ENCODE data around the gene AVPR2. TPM values are rescaled to one million over a fixed set of nuclear protein-coding genes. Genes with fewer than 3 reads are reported as not detected.

Gene AVPR2
- total RNA-seq, 2 donors from 2014 or later, result not detected

- no peaks in the 10 kb centered on the region for H3K9me3 ChIP-seq
- H3K4me3 ChIP-seq, result no peak overlapping the region
- no peak overlapping the region for H3K27ac ChIP-seq
- no peaks in the 10 kb centered on the region for H3K36me3 ChIP-seq
- TF ChIP-seq CTCF (IDR thresholded peaks at IDR 0.05), result no peak
- H3K27me3 ChIP-seq (replicated peaks; ENCODE audit: insufficient read depth), result no peaks in the 10 kb centered on the region
- H3K4me1 ChIP-seq (ENCODE audit: control insufficient read depth in 1 of 2, low read depth in 2 of 2), result no peaks in the 10 kb centered on the region
- ATAC-seq (ENCODE audit: insufficient number of reproducible peaks, low FRiP score, low read depth) (no peak), DNase-seq (ENCODE audit: low spot score) (no peak)
Measured at GRCh38 chrX:153869473-153870287, 34.8 kb upstream of the AVPR2 start.

GRCh38 chrX:153870288-153870690 lies 34.2 kb upstream of the AVPR2 start:
- TF ChIP-seq CTCF (IDR thresholded peaks at IDR 0.05), result no peak
- no peak for ATAC-seq (ENCODE audit: insufficient number of reproducible peaks, low FRiP score, low read depth)
- no peak overlapping the region for H3K27ac ChIP-seq
- DNase-seq (ENCODE audit: low spot score), result no peak
- no peaks in the 10 kb centered on the region for H3K9me3 ChIP-seq
- H3K27me3 ChIP-seq (replicated peaks; ENCODE audit: insufficient read depth), result no peaks in the 10 kb centered on the region
- no peaks in the 10 kb centered on the region for H3K36me3 ChIP-seq
- H3K4me3 ChIP-seq, result no peak overlapping the region
- H3K4me1 ChIP-seq (ENCODE audit: control insufficient read depth in 1 of 2, low read depth in 2 of 2), result no peaks in the 10 kb centered on the region

GRCh38 chrX:153870791-153871360 lies 33.6 kb upstream of the AVPR2 start:
- no peak for ATAC-seq (ENCODE audit: insufficient number of reproducible peaks, low FRiP score, low read depth)
- H3K4me1 ChIP-seq (ENCODE audit: control insufficient read depth in 1 of 2, low read depth in 2 of 2), result no peaks in the 10 kb centered on the region
- DNase-seq (ENCODE audit: low spot score), result no peak
- no peak overlapping the region for H3K27ac ChIP-seq
- no peaks in the 10 kb centered on the region for H3K36me3 ChIP-seq
- no peak for TF ChIP-seq CTCF (IDR thresholded peaks at IDR 0.05)
- H3K27me3 ChIP-seq (replicated peaks; ENCODE audit: insufficient read depth), result no peaks in the 10 kb centered on the region
- H3K4me3 ChIP-seq, result no peak overlapping the region
- no peaks in the 10 kb centered on the region for H3K9me3 ChIP-seq

- no peaks in the 10 kb centered on the region for H3K9me3 ChIP-seq
- ATAC-seq (ENCODE audit: insufficient number of reproducible peaks, low FRiP score, low read depth) (no peak), DNase-seq (ENCODE audit: low spot score) (no peak)
- H3K4me1 ChIP-seq (ENCODE audit: control insufficient read depth in 1 of 2, low read depth in 2 of 2), result no peaks in the 10 kb centered on the region
- TF ChIP-seq CTCF (IDR thresholded peaks at IDR 0.05), result no peak
- H3K27me3 ChIP-seq (replicated peaks; ENCODE audit: insufficient read depth), result no peaks in the 10 kb centered on the region
- no peak overlapping the region for H3K27ac ChIP-seq
- no peak overlapping the region for H3K4me3 ChIP-seq
- no peaks in the 10 kb centered on the region for H3K36me3 ChIP-seq
Measured at GRCh38 chrX:153871451-153871850, 33.0 kb upstream of the AVPR2 start.

- no peaks in the 10 kb centered on the region for H3K27me3 ChIP-seq (replicated peaks; ENCODE audit: insufficient read depth)
- ATAC-seq (ENCODE audit: insufficient number of reproducible peaks, low FRiP score, low read depth) (no peak), DNase-seq (ENCODE audit: low spot score) (no peak)
Measured at GRCh38 chrX:153871946-153872878, 32.3 kb upstream of the AVPR2 start.

More at GRCh38 chrX:153871946-153872878, 32.3 kb upstream of the AVPR2 start:
- Histone ChIP-seq H3K27ac (no peak overlapping the region), H3K36me3 (no peaks in the 10 kb centered on the region), H3K4me3 (no peak overlapping the region), H3K9me3 (no peaks in the 10 kb centered on the region), H3K4me1 (ENCODE audit: control insufficient read depth in 1 of 2, low read depth in 2 of 2) (no peaks in the 10 kb centered on the region)
- no peak for TF ChIP-seq CTCF (IDR thresholded peaks at IDR 0.05)

All from thoracic aorta (tissue), 2 donors.